ENCODE data around the gene ATP2A1. TPM values are rescaled to one million over a fixed set of nuclear protein-coding genes. Genes with fewer than 3 reads are reported as not detected.

ATP2A1 gene
- total RNA-seq, 1 donor from 2014 or later: 0.11 TPM

DNA sequence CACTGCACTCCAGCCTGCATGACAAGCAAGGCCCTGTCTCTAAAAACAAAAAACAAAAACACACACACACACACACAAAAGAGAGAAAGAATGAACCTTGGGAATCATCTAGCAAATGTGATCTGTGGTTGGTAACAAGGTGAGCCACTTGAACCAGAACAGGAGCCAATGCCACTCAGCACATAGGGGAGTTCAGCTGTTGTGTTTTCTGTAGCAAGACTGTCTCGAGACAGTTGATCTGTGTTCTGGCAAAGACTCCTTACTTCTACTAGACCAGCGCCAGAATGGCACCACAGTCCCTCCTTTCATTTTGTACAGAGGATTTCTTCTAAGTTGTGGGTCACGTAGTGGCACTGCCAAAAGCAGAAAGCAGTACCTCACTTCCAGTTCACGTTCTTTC is 20.7 kb downstream of the ATP2A1 start:
- DNase-seq (ENCODE audit: missing footprints): no peak
- intact Hi-C loops (cut with DNase I): no loop called here
- no peak for ATAC-seq

- intact Hi-C loops (cut with DNase I): no loop called here
- ATAC-seq (no peak), DNase-seq (ENCODE audit: missing footprints) (no peak)
These were observed 21.7 kb downstream of the ATP2A1 start for GRCh38 chr16:28899882-28900590.

DNA sequence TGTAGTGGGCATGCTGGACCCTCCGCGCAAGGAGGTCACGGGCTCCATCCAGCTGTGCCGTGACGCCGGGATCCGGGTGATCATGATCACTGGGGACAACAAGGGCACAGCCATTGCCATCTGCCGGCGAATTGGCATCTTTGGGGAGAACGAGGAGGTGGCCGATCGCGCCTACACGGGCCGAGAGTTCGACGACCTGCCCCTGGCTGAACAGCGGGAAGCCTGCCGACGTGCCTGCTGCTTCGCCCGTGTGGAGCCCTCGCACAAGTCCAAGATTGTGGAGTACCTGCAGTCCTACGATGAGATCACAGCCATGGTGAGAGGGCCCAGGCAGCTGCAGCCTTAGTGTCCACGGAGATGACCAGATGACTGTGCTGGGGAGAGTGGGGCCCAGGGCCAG is 22.3 kb downstream of the ATP2A1 start:
- DNase-seq (ENCODE audit: missing footprints) (peak; percentile 65), ATAC-seq (no peak)
- intact Hi-C loops (cut with DNase I): no loop called here

GRCh38 chr16:28901862-28902261 is 23.6 kb downstream of the ATP2A1 start:
- ATAC-seq: no peak
- peak; percentile 34 for DNase-seq (ENCODE audit: missing footprints)
- intact Hi-C loops (cut with DNase I): no loop called here

DNA sequence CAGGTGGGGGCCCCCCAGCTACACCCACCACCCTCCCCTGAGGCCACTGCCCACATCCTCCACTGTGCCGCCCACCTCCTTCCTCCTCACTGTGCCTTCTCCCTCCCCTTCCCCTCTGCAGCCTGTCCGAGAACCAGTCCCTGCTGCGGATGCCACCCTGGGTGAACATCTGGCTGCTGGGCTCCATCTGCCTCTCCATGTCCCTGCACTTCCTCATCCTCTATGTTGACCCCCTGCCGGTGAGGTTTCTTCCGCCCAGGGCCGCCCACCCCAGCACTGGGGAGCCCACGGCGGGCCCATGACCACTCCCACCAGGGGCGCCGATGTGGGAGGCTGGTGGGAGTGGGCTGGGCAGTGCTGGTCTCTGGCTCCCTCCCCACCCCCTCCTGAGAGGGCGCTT is 24.6 kb downstream of the ATP2A1 start:
- intact Hi-C loops (cut with DNase I): no loop called here
- DNase-seq (ENCODE audit: missing footprints) (no peak), ATAC-seq (no peak)

GRCh38 chr16:28903344-28904042 is 25.2 kb downstream of the ATP2A1 start:
- ATAC-seq: no peak
- intact Hi-C loops (cut with DNase I): no loop called here
- DNase-seq (ENCODE audit: missing footprints): peak; percentile 15

DNA sequence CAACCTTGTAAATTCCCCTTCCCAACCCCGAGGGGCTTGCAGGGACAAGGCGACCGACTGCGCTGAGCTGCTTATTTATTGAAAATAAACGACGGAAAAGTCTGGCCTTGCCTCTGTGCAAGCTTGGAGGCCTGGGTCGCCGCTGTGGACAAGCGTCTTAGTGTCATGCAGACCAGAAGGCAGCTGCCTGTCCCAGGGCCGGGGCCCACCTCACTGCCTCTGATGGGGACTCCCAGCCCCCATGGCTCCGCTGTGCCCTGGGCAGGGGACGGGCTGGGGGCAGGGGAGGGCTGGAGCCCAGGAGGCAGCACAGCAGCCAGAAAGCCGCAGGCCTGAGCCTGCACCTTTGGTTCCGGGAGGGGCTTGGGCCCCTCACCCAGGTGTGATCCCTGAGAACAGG is 26.1 kb downstream of the ATP2A1 start:
- ATAC-seq: no peak
- intact Hi-C loops (cut with DNase I): no loop called here
- peak; percentile 58 for DNase-seq (ENCODE audit: missing footprints)

- DNase-seq (ENCODE audit: missing footprints) (peak; percentile 28), ATAC-seq (no peak)
- intact Hi-C loops (cut with DNase I): no loop called here
These were observed 26.5 kb downstream of the ATP2A1 start for GRCh38 chr16:28904828-28905227.

DNA sequence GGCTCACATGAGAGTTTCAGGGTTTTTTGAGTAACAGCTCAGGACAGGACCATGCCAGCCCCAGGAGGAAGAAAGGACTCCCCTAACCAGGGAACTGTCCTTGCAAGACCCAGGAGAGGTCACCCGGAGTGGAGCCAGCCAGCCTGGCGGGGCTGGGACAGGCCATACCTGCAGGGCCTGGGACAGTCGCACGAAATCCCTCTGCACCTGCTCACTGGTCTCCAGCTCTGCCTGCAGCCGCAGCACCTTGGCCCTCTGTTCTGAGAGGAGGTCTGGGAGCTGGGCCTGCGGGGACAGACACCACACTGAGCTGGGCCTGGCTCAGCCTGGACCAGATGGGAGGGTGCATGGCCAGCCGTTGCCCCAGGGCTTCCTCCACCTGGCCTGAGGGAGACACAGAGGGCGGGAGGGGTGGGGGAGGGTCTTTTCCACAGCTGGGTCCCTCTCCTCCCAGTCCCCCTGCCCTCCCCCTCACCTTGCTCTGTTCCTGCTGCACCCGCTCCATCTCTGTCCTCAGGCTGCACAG is 27.0 kb downstream of the ATP2A1 start:
- ATAC-seq (no peak), DNase-seq (ENCODE audit: missing footprints) (no peak)
- intact Hi-C loops (cut with DNase I): no loop called here

DNA sequence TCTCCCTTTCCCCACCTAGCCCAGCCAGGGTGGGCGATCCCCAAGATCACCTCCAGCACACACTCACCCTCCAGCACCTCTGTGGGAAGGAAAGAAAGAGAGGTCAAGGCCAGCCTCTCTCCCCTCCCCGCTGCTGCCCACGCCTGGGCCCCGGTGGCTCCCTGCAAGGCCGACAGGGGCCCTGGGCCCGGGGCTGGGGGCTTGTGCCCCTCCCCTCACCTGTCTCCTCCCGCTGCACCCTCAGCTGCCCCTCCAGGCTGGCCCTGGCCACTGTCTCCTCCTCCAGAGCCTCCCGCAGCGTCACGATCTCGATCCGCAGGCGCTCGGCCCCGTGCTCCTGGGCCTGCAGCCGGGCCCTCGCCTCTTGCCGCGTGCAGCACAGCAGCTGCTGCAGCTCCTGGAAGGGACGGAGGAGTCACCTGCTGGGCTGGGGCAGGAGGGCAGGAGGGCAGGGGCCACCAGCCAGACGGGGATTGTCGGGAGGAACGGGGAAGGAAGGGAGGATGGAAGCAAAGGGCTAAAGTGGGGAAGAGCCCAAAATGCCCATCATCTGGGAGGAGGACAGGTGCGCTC is 27.6 kb downstream of the ATP2A1 start:
- intact Hi-C loops (cut with DNase I): no loop called here
- ATAC-seq (no peak), DNase-seq (ENCODE audit: missing footprints) (no peak)

GRCh38 chr16:28910086-28911031 is 32.1 kb downstream of the ATP2A1 start:
- intact Hi-C loops (cut with DNase I): no loop called here
- ATAC-seq (no peak), DNase-seq (ENCODE audit: missing footprints) (no peak)

- no peak for DNase-seq (ENCODE audit: missing footprints)
- intact Hi-C loops (cut with DNase I): no loop called here
- no peak for ATAC-seq
These were observed 34.3 kb downstream of the ATP2A1 start for GRCh38 chr16:28912558-28912957.

- no peak for DNase-seq (ENCODE audit: missing footprints)
- intact Hi-C loops (cut with DNase I): no loop called here
- no peak for ATAC-seq
These were observed 35.8 kb downstream of the ATP2A1 start for GRCh38 chr16:28913946-28914724.

DNA sequence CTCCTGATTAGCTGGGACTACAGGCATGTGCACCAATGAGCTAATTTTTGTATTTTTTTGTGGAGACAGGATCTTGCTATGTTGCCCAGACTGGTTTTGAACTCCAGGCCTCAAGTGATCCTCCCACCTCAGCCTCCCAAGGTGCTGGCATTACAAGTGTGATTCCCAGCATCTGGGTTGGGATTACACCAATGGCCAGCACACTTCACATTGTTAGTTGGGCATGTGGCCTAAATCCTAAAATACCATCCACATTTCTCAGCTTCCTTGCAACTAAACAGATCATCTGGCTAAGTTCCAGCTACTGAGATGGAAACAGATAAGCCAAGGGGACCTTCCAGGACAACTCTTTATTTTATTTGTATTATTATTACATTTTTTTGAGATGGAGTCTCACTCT is 36.9 kb downstream of the ATP2A1 start:
- DNase-seq (ENCODE audit: missing footprints) (no peak), ATAC-seq (no peak)
- intact Hi-C loops (cut with DNase I): no loop called here

GRCh38 chr16:28917095-28917494 is 38.8 kb downstream of the ATP2A1 start:
- DNase-seq (ENCODE audit: missing footprints) (no peak), ATAC-seq (no peak)
- intact Hi-C loops (cut with DNase I): no loop called here

DNA sequence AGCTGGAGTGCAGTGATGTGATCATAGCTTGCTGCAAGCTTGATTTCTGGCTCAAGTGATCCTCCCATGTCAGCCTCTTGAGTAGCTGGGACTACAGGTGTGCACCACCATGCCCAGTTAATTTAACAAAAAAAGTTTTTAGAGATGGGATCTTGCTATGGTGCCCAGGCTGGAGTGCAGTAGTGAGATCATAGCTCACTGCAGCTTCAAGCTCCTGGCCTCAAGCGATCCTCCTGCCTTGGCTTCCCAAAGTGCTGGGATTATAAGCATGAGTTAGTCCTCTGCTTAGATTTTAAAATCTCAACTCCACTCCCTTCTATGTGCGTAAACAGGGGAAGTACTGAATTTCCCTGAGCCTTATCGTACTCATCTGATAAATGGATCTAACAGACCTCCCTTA is 40.4 kb downstream of the ATP2A1 start:
- ATAC-seq (no peak), DNase-seq (ENCODE audit: missing footprints) (no peak)
- intact Hi-C loops (cut with DNase I): no loop called here

DNA sequence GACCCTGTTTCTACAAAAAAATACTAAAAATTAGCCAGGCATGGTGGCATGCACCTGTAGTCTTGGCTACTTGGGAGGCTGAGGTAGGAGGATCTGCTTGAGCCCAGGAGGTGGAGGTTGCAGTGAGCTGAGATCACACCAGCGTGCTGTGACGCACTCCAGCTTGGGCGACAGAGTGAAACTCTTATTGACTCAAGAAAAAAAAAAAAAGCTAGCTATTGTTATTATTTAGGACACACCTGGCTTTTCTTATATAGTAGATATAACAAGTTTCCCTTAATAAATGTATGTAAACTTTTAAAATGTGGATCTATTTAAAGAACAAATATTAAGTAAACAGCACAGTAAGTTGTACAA is 44.9 kb downstream of the ATP2A1 start:
- ATAC-seq (no peak), DNase-seq (ENCODE audit: missing footprints) (no peak)
- intact Hi-C loops (cut with DNase I): no loop called here

DNA sequence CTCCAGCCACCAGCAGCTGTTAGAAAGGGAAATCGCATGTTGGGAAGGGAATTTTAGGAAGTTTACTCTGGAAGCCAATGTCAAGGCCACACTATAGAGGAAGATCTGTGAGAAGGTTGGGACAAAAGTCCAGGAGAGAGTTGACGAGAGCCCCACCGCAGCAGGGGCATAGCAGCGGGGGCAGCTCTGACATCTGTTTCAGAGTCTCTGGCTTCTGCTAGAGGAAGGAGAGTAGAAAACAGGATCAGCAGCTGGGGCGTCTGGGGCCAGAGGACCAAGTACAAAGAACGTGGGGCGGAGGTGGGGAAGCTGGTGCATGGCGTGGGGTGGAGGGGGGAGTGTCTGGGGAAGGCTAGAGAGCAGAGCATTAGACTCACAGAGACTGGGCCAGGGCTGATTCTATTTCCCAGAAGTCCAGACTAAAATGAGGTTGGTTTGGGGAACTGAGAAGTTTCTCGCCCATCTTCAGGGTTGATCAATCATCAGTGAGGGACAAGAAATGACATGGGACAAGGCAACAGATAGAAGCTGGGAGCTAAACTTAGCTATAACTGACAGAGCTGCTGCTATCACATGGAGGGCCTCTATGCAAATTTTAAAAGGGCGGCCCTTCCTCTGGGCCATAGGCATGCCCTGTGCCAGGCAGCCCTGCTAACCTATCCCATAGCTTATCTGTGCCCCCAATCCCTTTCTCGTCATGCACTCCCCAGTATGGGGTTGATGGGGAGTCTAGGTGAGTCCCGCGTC is 45.5 kb downstream of the ATP2A1 start:
- intact Hi-C loops (cut with DNase I): loop anchor here (2.0 kb wide), 1 partner anchor 77 kb away; the partner anchor contains the start of gene TUFM
- ATAC-seq (no peak), DNase-seq (ENCODE audit: missing footprints) (no peak)

All from Right ventricle myocardium inferior (tissue), 1 donor.